ENCODE results near the gene HCST.
"Not testable (repeated sequence)": the region's sequence is repeated elsewhere in the genome, so short reads cannot be mapped to it uniquely, and the experiment has no call there.

The HCST gene

GRCh38 chr19:35868172-35868822 is 34.0 kb upstream of the HCST start, which contains the start of gene APLP1:
Gene APLP1, plus strand, starts transcription at chr19:35868574. Its CDS starts 63 bp downstream, at chr19:35868637.
- Histone ChIP-seq H3K4ac (ENCODE audit: low read depth, low read length) (no peak within 1 kb of the TSS), H2BK15ac (replicated peaks; ENCODE audit: low read depth) (no peak within 1 kb of the TSS), H2AK5ac (ENCODE audit: low read length) (no peak within 1 kb of the TSS), H3K27me3 (ENCODE audit: insufficient read depth, low read length, poor library complexity) (no peaks in the 10 kb centered on the region), H3K4me3 (ENCODE audit: low read length) (no peak within 1 kb of the TSS), H2BK5ac (ENCODE audit: low read length) (no peak within 1 kb of the TSS), H3K36me3 (ENCODE audit: control insufficient read depth, insufficient read depth, low read length) (no peaks in the 10 kb centered on the region), H2BK120ac (ENCODE audit: low read depth, low read length) (no peak within 1 kb of the TSS), H3K9ac (ENCODE audit: low read length) (peak within 1 kb of the TSS; percentile 64), H3K23ac (ENCODE audit: low read length) (no peak within 1 kb of the TSS), H4K8ac (ENCODE audit: low read depth, low read length) (no peak within 1 kb of the TSS), H3K79me2 (ENCODE audit: control insufficient read depth, insufficient read depth, low read length) (no peaks in the 10 kb centered on the region), H3K27ac (ENCODE audit: low read depth, low read length) (no peak within 1 kb of the TSS), H3K4me2 (ENCODE audit: low read length) (peak within 1 kb of the TSS; percentile 72), H3K18ac (ENCODE audit: low read length) (peak within 1 kb of the TSS; percentile 7), H4K5ac (ENCODE audit: low read length) (peak within 1 kb of the TSS; percentile 33), H3K79me1 (ENCODE audit: low read length) (no peaks in the 10 kb centered on the region), H3K56ac (ENCODE audit: low read length) (peak within 1 kb of the TSS; percentile 54), H3K4me1 (ENCODE audit: control insufficient read depth, low read depth, low read length) (peaks cover 4% of the 10 kb centered on the region)
- no CpG with 5 or more reads among the region's 60 CpGs for WGBS (ENCODE audit: extremely low coverage, insufficient coverage, low lambda C conversion rate)
- DNase-seq: peak; percentile 50

GRCh38 chr19:35868823-35869326 is 33.5 kb upstream of the HCST start:
- peak overlapping the region; percentile 42 for H3K56ac ChIP-seq (ENCODE audit: low read length)
- WGBS (ENCODE audit: extremely low coverage, insufficient coverage, low lambda C conversion rate): no CpG with 5 or more reads among the region's 15 CpGs

GRCh38 chr19:35869327-35870123 is 32.8 kb upstream of the HCST start:
- Histone ChIP-seq H3K27me3 (ENCODE audit: insufficient read depth, low read length, poor library complexity) (no peaks in the 10 kb centered on the region), H3K23ac (ENCODE audit: low read length) (no peak overlapping the region), H3K9ac (ENCODE audit: low read length) (peak overlapping the region; percentile 39), H2BK120ac (ENCODE audit: low read depth, low read length) (no peak overlapping the region), H3K79me1 (ENCODE audit: low read length) (no peaks in the 10 kb centered on the region), H3K4me3 (ENCODE audit: low read length) (no peak overlapping the region), H3K18ac (ENCODE audit: low read length) (no peak overlapping the region), H3K79me2 (ENCODE audit: control insufficient read depth, insufficient read depth, low read length) (no peaks in the 10 kb centered on the region), H3K4me2 (ENCODE audit: low read length) (peak overlapping the region; percentile 72), H3K36me3 (ENCODE audit: control insufficient read depth, insufficient read depth, low read length) (no peaks in the 10 kb centered on the region), H3K4me1 (ENCODE audit: control insufficient read depth, low read depth, low read length) (peaks cover 4% of the 10 kb centered on the region), H3K56ac (ENCODE audit: low read length) (peak overlapping the region; percentile 26), H3K27ac (ENCODE audit: low read depth, low read length) (no peak overlapping the region), H2AK5ac (ENCODE audit: low read length) (no peak overlapping the region), H2BK5ac (ENCODE audit: low read length) (no peak overlapping the region), H4K8ac (ENCODE audit: low read depth, low read length) (no peak overlapping the region), H4K5ac (ENCODE audit: low read length) (no peak overlapping the region), H3K4ac (ENCODE audit: low read depth, low read length) (no peak overlapping the region), H2BK15ac (replicated peaks; ENCODE audit: low read depth) (no peak overlapping the region)
- peak; percentile 96 for DNase-seq
- WGBS (ENCODE audit: extremely low coverage, insufficient coverage, low lambda C conversion rate): no CpG with 5 or more reads among the region's 51 CpGs

More at GRCh38 chr19:35868823-35869326, 33.5 kb upstream of the HCST start:
- H3K27ac ChIP-seq (ENCODE audit: low read depth, low read length): no peak overlapping the region
- no peaks in the 10 kb centered on the region for H3K79me1 ChIP-seq (ENCODE audit: low read length)
- peak overlapping the region; percentile 7 for H3K18ac ChIP-seq (ENCODE audit: low read length)
- H3K4ac ChIP-seq (ENCODE audit: low read depth, low read length): no peak overlapping the region
- H4K8ac ChIP-seq (ENCODE audit: low read depth, low read length): no peak overlapping the region
- H3K27me3 ChIP-seq (ENCODE audit: insufficient read depth, low read length, poor library complexity): no peaks in the 10 kb centered on the region
- H3K9ac ChIP-seq (ENCODE audit: low read length): peak overlapping the region; percentile 54
- H3K23ac ChIP-seq (ENCODE audit: low read length): no peak overlapping the region
- H2AK5ac ChIP-seq (ENCODE audit: low read length): no peak overlapping the region
- peaks cover 4% of the 10 kb centered on the region for H3K4me1 ChIP-seq (ENCODE audit: control insufficient read depth, low read depth, low read length)
- DNase-seq: no peak
- H2BK120ac ChIP-seq (ENCODE audit: low read depth, low read length): no peak overlapping the region
- no peak overlapping the region for H2BK5ac ChIP-seq (ENCODE audit: low read length)
- H4K5ac ChIP-seq (ENCODE audit: low read length): no peak overlapping the region
- H3K36me3 ChIP-seq (ENCODE audit: control insufficient read depth, insufficient read depth, low read length): no peaks in the 10 kb centered on the region
- no peaks in the 10 kb centered on the region for H3K79me2 ChIP-seq (ENCODE audit: control insufficient read depth, insufficient read depth, low read length)
- H3K4me2 ChIP-seq (ENCODE audit: low read length): peak overlapping the region; percentile 72
- H3K4me3 ChIP-seq (ENCODE audit: low read length): no peak overlapping the region
- H2BK15ac ChIP-seq (replicated peaks; ENCODE audit: low read depth): no peak overlapping the region

- not testable (repeated sequence) for H3K79me2 ChIP-seq (ENCODE audit: control insufficient read depth, insufficient read depth, low read length); H2BK120ac ChIP-seq (ENCODE audit: low read depth, low read length); H3K23ac ChIP-seq (ENCODE audit: low read length); H3K36me3 ChIP-seq (ENCODE audit: control insufficient read depth, insufficient read depth, low read length); H3K56ac ChIP-seq (ENCODE audit: low read length); H3K9ac ChIP-seq (ENCODE audit: low read length); H3K18ac ChIP-seq (ENCODE audit: low read length); H2BK5ac ChIP-seq (ENCODE audit: low read length); H3K27me3 ChIP-seq (ENCODE audit: insufficient read depth, low read length, poor library complexity); H2AK5ac ChIP-seq (ENCODE audit: low read length); H4K8ac ChIP-seq (ENCODE audit: low read depth, low read length); H3K4me3 ChIP-seq (ENCODE audit: low read length); DNase-seq; H3K27ac ChIP-seq (ENCODE audit: low read depth, low read length); H3K4me1 ChIP-seq (ENCODE audit: control insufficient read depth, low read depth, low read length); H3K4ac ChIP-seq (ENCODE audit: low read depth, low read length); H4K5ac ChIP-seq (ENCODE audit: low read length); H3K79me1 ChIP-seq (ENCODE audit: low read length); H2BK15ac ChIP-seq (replicated peaks; ENCODE audit: low read depth)
- WGBS (ENCODE audit: extremely low coverage, insufficient coverage, low lambda C conversion rate): no CpG with 5 or more reads among the region's 26 CpGs
- peak overlapping the region; percentile 16 for H3K4me2 ChIP-seq (ENCODE audit: low read length)
These were observed 32.1 kb upstream of the HCST start for GRCh38 chr19:35870124-35870736.

GRCh38 chr19:35870798-35871197 is 31.5 kb upstream of the HCST start:
- no peak overlapping the region for H3K4ac ChIP-seq (ENCODE audit: low read depth, low read length)
- H4K5ac ChIP-seq (ENCODE audit: low read length): no peak overlapping the region
- no peak overlapping the region for H3K23ac ChIP-seq (ENCODE audit: low read length)
- H3K79me2 ChIP-seq (ENCODE audit: control insufficient read depth, insufficient read depth, low read length): no peaks in the 10 kb centered on the region
- H3K27me3 ChIP-seq (ENCODE audit: insufficient read depth, low read length, poor library complexity): no peaks in the 10 kb centered on the region
- no peak overlapping the region for H2AK5ac ChIP-seq (ENCODE audit: low read length)
- no peak overlapping the region for H3K4me3 ChIP-seq (ENCODE audit: low read length)
- peaks cover 4% of the 10 kb centered on the region for H3K4me1 ChIP-seq (ENCODE audit: control insufficient read depth, low read depth, low read length)
- H3K36me3 ChIP-seq (ENCODE audit: control insufficient read depth, insufficient read depth, low read length): no peaks in the 10 kb centered on the region
- WGBS (ENCODE audit: extremely low coverage, insufficient coverage, low lambda C conversion rate): no CpG with 5 or more reads among the region's 12 CpGs
- no peak overlapping the region for H3K4me2 ChIP-seq (ENCODE audit: low read length)
- no peak overlapping the region for H3K56ac ChIP-seq (ENCODE audit: low read length)
- H2BK15ac ChIP-seq (replicated peaks; ENCODE audit: low read depth): no peak overlapping the region
- H4K8ac ChIP-seq (ENCODE audit: low read depth, low read length): no peak overlapping the region
- no peak for DNase-seq
- no peak overlapping the region for H2BK120ac ChIP-seq (ENCODE audit: low read depth, low read length)
- no peaks in the 10 kb centered on the region for H3K79me1 ChIP-seq (ENCODE audit: low read length)
- no peak overlapping the region for H3K18ac ChIP-seq (ENCODE audit: low read length)
- no peak overlapping the region for H3K27ac ChIP-seq (ENCODE audit: low read depth, low read length)
- H2BK5ac ChIP-seq (ENCODE audit: low read length): no peak overlapping the region
- no peak overlapping the region for H3K9ac ChIP-seq (ENCODE audit: low read length)

Data from mesendoderm (in vitro differentiated cells).